Left ventricle myocardium inferior (tissue), 1 donor: ENCODE measurements around the gene NTSR1. TPM values are rescaled to one million over a fixed set of nuclear protein-coding genes. Genes with fewer than 3 reads are reported as not detected.

Experiments used
- DNase-seq: peaks from one replicate; pipeline ENCODE4 v3.0.0-alpha.2; 2020
- H3K27ac ChIP-seq: fragments of 200-600 bp; replicated peaks from 2 replicates; pipeline ENCODE4 v1.8.0; 2021
- H3K27me3 ChIP-seq: fragments of 200-600 bp; 2 replicates; pipeline ENCODE4 v1.8.0; 2021; ENCODE audit warnings: low read depth
- H3K36me3 ChIP-seq: fragments of 200-600 bp; 2 replicates; pipeline ENCODE4 v1.8.0; 2021
- H3K4me1 ChIP-seq: fragments of 200-600 bp; 2 replicates; pipeline ENCODE4 v1.8.0; 2021
- H3K4me3 ChIP-seq: fragments of 200-600 bp; 2 replicates; pipeline ENCODE4 v1.8.0; 2021; ENCODE audit warnings: mild to moderate bottlenecking, moderate library complexity
- H3K9me3 ChIP-seq: fragments of 200-600 bp; replicated peaks from 2 replicates; pipeline ENCODE4 v1.8.0; 2021
- intact Hi-C: fragments of 100-400 bp; cut with micrococcal nuclease; formaldehyde crosslinking; loops from one replicate; pipeline ENCODE4 v1.11.0; 2022
- total RNA-seq: library from RNA; stranded (reverse); fragmentation: NEBNext Ultra II Directional; extraction: Animal tissue kit (Norgen Biotek cat#: 25700); gene quantifications from one replicate; pipeline ENCODE4 v1.2.1, GENCODE V29; 2021
- TF ChIP-seq, protein P1 (sequence below): fragments of 200-600 bp; IDR thresholded peaks from 2 replicates; pipeline ENCODE4 v1.8.0; 2021; ENCODE audit warnings: antibody characterized with exemption, mild to moderate bottlenecking, borderline replicate concordance
- donor health status: DM: no; HTN: yes; CAD: no; lungs with severe emphysema.

Gene NTSR1
- total RNA-seq, 1 donor from 2014 or later, result not detected

DNA sequence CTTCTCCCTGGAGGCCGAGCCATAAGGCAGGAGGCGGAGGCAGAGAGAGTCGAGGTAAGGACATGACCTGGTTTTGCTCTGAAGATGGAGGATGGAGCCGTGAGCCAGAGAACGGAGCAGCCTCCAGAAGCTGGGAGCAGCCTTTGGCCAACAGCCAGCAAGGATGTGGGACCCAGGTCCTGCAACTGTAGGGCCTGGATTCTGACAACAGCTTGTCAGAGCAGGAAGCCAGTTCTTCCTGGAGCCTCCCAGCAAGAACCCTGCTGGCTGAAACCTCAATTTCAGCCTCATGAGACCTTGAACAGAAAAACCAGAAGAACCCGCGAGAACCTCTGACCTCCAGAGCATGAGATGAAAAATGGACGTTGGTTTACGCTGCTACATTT, 74.2 kb downstream of the NTSR1 start:
- no peaks in the 10 kb centered on the region for H3K9me3 ChIP-seq
- H3K4me1 ChIP-seq, result peaks cover 23% of the 10 kb centered on the region
- H3K4me3 ChIP-seq, result no peak overlapping the region
- TF ChIP-seq, protein P1, sequence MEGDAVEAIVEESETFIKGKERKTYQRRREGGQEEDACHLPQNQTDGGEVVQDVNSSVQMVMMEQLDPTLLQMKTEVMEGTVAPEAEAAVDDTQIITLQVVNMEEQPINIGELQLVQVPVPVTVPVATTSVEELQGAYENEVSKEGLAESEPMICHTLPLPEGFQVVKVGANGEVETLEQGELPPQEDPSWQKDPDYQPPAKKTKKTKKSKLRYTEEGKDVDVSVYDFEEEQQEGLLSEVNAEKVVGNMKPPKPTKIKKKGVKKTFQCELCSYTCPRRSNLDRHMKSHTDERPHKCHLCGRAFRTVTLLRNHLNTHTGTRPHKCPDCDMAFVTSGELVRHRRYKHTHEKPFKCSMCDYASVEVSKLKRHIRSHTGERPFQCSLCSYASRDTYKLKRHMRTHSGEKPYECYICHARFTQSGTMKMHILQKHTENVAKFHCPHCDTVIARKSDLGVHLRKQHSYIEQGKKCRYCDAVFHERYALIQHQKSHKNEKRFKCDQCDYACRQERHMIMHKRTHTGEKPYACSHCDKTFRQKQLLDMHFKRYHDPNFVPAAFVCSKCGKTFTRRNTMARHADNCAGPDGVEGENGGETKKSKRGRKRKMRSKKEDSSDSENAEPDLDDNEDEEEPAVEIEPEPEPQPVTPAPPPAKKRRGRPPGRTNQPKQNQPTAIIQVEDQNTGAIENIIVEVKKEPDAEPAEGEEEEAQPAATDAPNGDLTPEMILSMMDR, result peak; percentile 35
- H3K27ac ChIP-seq, result peak overlapping the region; percentile 76
- H3K36me3 ChIP-seq, result no peaks in the 10 kb centered on the region
- intact Hi-C loops, result no loop called here
- H3K27me3 ChIP-seq, result peaks cover 22% of the 10 kb centered on the region
- peak; percentile 58 for DNase-seq

DNA sequence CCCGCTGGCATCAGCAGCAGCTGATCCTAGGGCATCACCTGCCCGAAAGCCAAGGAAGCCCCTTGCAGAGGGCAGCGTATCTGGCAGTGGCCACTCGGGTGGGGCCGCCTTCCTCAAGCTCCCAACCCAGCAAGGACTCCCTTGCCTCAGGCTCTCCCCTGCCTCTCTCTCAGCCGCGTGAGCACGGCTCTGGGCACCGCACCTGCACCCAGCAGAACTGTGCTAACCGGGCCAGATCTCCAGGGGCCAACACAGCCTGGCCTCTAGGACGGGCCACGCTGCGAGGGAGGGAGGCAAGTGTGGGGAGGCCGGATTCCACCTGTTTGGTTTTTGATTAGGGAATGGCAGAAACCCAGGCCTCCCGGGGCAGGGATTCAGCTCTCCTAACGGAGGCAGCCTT, 75.9 kb downstream of the NTSR1 start:
- peaks cover 8% of the 10 kb centered on the region for H3K27me3 ChIP-seq
- DNase-seq, result no peak
- TF ChIP-seq, protein P1, result no peak
- intact Hi-C loops, result no loop called here
- H3K36me3 ChIP-seq, result no peaks in the 10 kb centered on the region
- H3K27ac ChIP-seq, result no peak overlapping the region
- H3K4me3 ChIP-seq, result no peak overlapping the region
- no peaks in the 10 kb centered on the region for H3K9me3 ChIP-seq
- H3K4me1 ChIP-seq, result peaks cover 23% of the 10 kb centered on the region

- intact Hi-C loops, result no loop called here
- TF ChIP-seq, protein P1, result no peak
- Histone ChIP-seq H3K4me3 (no peak overlapping the region), H3K4me1 (peaks cover 23% of the 10 kb centered on the region), H3K27ac (no peak overlapping the region), H3K27me3 (peaks cover 8% of the 10 kb centered on the region), H3K36me3 (no peaks in the 10 kb centered on the region), H3K9me3 (no peaks in the 10 kb centered on the region)
- DNase-seq, result no peak
Observed at GRCh38 chr20:62785393-62785792, 76.8 kb downstream of the NTSR1 start.

GRCh38 chr20:62786157-62786556, 77.5 kb downstream of the NTSR1 start:
- TF ChIP-seq, protein P1, result no peak
- Histone ChIP-seq H3K9me3 (no peaks in the 10 kb centered on the region), H3K4me1 (peaks cover 25% of the 10 kb centered on the region), H3K4me3 (no peak overlapping the region), H3K27ac (no peak overlapping the region), H3K27me3 (peaks cover 8% of the 10 kb centered on the region), H3K36me3 (no peaks in the 10 kb centered on the region)
- no peak for DNase-seq
- intact Hi-C loops, result no loop called here

DNA sequence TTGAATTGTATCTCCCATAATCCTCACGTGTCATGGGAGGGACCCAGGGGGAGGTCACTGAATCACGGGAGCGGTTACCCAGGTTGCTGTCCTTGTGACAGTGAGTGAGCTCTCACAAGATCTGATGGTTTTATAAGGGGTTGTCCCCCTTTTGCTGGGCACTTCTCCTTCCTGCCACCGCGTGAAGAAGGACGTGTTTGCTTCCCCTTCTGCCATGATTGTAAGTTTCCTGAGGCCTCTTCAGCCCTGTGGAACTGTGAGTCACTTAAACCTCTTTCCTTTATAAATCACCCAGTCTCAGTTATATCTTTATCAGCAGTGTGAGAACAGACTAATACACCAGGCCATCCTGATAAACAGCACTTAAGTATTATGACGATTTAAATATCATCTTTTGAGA, 78.7 kb downstream of the NTSR1 start:
- Histone ChIP-seq H3K4me1 (peaks cover 29% of the 10 kb centered on the region), H3K4me3 (no peak overlapping the region), H3K9me3 (no peaks in the 10 kb centered on the region), H3K27ac (no peak overlapping the region), H3K36me3 (no peaks in the 10 kb centered on the region), H3K27me3 (peaks cover 8% of the 10 kb centered on the region)
- no peak for DNase-seq
- intact Hi-C loops, result no loop called here
- TF ChIP-seq, protein P1, result no peak

GRCh38 chr20:62787866-62788265, 79.2 kb downstream of the NTSR1 start:
- DNase-seq, result no peak
- Histone ChIP-seq H3K4me1 (peaks cover 24% of the 10 kb centered on the region), H3K27ac (no peak overlapping the region), H3K9me3 (no peaks in the 10 kb centered on the region), H3K36me3 (no peaks in the 10 kb centered on the region), H3K4me3 (no peak overlapping the region), H3K27me3 (peaks cover 8% of the 10 kb centered on the region)
- TF ChIP-seq, protein P1, result no peak
- intact Hi-C loops, result no loop called here
